Ascending aorta (tissue), 2 donors: ENCODE measurements around the gene N4BP2. TPM values are rescaled to one million over a fixed set of nuclear protein-coding genes. Genes with fewer than 3 reads are reported as not detected.

Experiments used
- DNase-seq, 2 donors: peaks; one replicate each; pipeline ENCODE4 v3.0.0-alpha.2; 2019; ENCODE audit warnings: low spot score in 2 of 2
- H3K27ac ChIP-seq, 2 donors: fragments of 200-600 bp; sonication (generic); one replicate each; pipeline ENCODE4 v1.5.1; 2016 to 2017; ENCODE audit warnings: mild to moderate bottlenecking in 1 of 2
- H3K27me3 ChIP-seq: fragments of 200-600 bp; sonication (generic); one replicate; pipeline ENCODE4 v1.5.1; 2017
- H3K36me3 ChIP-seq, 2 donors: fragments of 200-600 bp; sonication (generic); one replicate each; pipeline ENCODE4 v1.5.1; 2016
- H3K4me1 ChIP-seq, 2 donors: fragments of 200-600 bp; sonication (generic); one replicate each; pipeline ENCODE4 v1.5.1; 2016 to 2017; ENCODE audit warnings: mild to moderate bottlenecking in 1 of 2
- H3K4me3 ChIP-seq, 2 donors: fragments of 200-600 bp; sonication (generic); one replicate each; pipeline ENCODE4 v1.5.1; 2016 to 2017; ENCODE audit warnings: mild to moderate bottlenecking in 1 of 2
- H3K9me3 ChIP-seq, 2 donors: fragments of 200-600 bp; sonication (generic); one replicate each; pipeline ENCODE4 v1.5.1; 2016
- intact Hi-C: fragments of 100-400 bp; cut with DNase I; formaldehyde crosslinking; loops from one replicate; pipeline ENCODE4 v1.15.1; 2023
- total RNA-seq: library from RNA; depleted of rRNA; stranded (reverse); fragments of >200 nt; gene quantifications from one replicate; pipeline ENCODE4 v1.1.0, GENCODE V29; 2016
- TF ChIP-seq, protein P1 (sequence below), 3 experiments: fragments of 200-600 bp in 2 of 3; fragments of 450-650 bp in 1 of 3; sonication (generic) in 2 of 3; IDR thresholded peaks; one replicate each; pipeline ENCODE4 v1.5.1; 2016 to 2019; ENCODE audit warnings: antibody characterized with exemption in 3 of 3, mild to moderate bottlenecking in 1 of 3, moderate library complexity in 1 of 3

Gene N4BP2
- total RNA-seq, 1 donor from 2014 or later = 0.53 TPM

DNA sequence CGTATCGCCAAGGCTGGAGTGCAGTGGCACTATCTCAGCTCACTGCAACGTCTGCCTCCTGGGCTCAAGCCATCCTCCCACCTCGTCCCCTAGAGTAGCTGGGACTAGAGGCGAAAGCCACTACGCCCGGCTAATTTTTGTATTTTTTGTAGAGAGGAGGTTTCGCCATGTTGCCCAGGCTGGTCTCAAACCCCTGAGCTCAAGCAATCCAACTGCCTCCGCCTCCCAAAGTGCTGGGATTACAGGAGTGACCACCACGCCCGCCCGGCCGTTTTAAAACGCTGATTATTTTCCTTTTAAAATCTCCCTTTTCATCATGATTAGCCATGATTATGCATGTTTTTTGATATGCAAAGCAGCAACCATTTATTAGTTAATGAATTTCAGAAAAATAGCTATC lies 2.2 kb downstream of the N4BP2 start:
- no peak for DNase-seq
- H3K4me3 ChIP-seq = peak overlapping the region in 1 of 2 donors; percentile 98
- no peak overlapping the region for H3K27ac ChIP-seq
- intact Hi-C loops = loop anchor here (5.0 kb wide), 2 partner anchors 532 to 877 kb away; partner anchors contain the start of genes UGDH and WDR19
- no peaks in the 10 kb centered on the region for H3K36me3 ChIP-seq
- H3K9me3 ChIP-seq = no peaks in the 10 kb centered on the region
- TF ChIP-seq, protein P1, sequence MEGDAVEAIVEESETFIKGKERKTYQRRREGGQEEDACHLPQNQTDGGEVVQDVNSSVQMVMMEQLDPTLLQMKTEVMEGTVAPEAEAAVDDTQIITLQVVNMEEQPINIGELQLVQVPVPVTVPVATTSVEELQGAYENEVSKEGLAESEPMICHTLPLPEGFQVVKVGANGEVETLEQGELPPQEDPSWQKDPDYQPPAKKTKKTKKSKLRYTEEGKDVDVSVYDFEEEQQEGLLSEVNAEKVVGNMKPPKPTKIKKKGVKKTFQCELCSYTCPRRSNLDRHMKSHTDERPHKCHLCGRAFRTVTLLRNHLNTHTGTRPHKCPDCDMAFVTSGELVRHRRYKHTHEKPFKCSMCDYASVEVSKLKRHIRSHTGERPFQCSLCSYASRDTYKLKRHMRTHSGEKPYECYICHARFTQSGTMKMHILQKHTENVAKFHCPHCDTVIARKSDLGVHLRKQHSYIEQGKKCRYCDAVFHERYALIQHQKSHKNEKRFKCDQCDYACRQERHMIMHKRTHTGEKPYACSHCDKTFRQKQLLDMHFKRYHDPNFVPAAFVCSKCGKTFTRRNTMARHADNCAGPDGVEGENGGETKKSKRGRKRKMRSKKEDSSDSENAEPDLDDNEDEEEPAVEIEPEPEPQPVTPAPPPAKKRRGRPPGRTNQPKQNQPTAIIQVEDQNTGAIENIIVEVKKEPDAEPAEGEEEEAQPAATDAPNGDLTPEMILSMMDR (IDR thresholded peaks at IDR 0.05) = no peak
- H3K27me3 ChIP-seq = no peaks in the 10 kb centered on the region
- peaks cover 0 to 11% of the 10 kb centered on the region in 2 donors for H3K4me1 ChIP-seq

GRCh38 chr4:40059362-40059761 lies 2.7 kb downstream of the N4BP2 start:
- Histone ChIP-seq H3K4me1 (peaks cover 0 to 11% of the 10 kb centered on the region in 2 donors), H3K4me3 (no peak overlapping the region), H3K27me3 (no peaks in the 10 kb centered on the region), H3K27ac (no peak overlapping the region), H3K9me3 (no peaks in the 10 kb centered on the region), H3K36me3 (no peaks in the 10 kb centered on the region)
- DNase-seq = no peak
- intact Hi-C loops = loop anchor here (5.0 kb wide), 2 partner anchors 532 to 877 kb away; partner anchors contain the start of genes UGDH and WDR19
- TF ChIP-seq, protein P1 (IDR thresholded peaks at IDR 0.05) = no peak

DNA sequence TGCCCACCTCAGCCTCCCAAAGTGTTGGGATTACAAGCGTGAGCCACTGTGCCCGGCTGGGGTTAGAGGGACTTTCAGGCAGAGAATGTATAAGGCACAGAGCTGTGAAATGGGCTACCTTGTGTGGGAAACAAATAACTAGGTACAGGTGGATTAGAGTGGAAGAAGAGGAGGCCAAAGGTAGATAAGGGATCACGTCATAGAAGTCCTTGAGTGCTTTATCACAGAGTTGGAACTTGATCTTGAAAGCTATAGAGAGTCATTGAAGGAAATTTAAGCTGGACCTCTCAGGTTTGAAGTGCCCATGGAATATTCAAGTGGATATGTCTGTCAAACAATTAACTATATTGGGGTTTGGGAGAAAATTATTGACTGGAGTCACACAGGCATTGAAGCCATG lies 8.4 kb downstream of the N4BP2 start:
- DNase-seq = no peak
- Histone ChIP-seq H3K36me3 (no peaks in the 10 kb centered on the region), H3K4me1 (no peaks in the 10 kb centered on the region), H3K4me3 (no peak overlapping the region), H3K9me3 (no peaks in the 10 kb centered on the region), H3K27ac (no peak overlapping the region), H3K27me3 (no peaks in the 10 kb centered on the region)
- intact Hi-C loops = no loop called here
- TF ChIP-seq, protein P1 (IDR thresholded peaks at IDR 0.05) = no peak

DNA sequence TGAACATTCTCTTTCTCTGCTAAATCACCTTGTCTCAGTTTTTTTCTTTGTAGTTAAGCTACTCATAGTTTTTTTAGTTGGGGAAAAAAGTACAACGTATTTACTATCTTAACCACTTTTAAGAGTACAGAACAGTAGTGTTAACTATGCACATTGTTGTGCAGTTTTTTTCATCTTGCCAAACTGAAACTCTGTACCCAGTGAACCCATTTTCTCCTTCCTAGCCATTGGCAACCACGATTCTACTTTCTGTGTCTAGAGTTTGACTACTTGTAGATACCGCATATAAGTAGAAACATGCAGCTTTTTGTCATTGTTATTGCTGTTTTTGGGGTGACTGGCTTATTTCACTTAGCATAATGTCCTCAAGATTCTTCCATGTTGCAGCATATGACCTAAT lies 10.0 kb downstream of the N4BP2 start:
- Histone ChIP-seq H3K27me3 (no peaks in the 10 kb centered on the region), H3K36me3 (no peaks in the 10 kb centered on the region), H3K27ac (no peak overlapping the region), H3K4me3 (no peak overlapping the region), H3K4me1 (no peaks in the 10 kb centered on the region), H3K9me3 (no peaks in the 10 kb centered on the region)
- DNase-seq = no peak
- TF ChIP-seq, protein P1 (IDR thresholded peaks at IDR 0.05) = no peak
- intact Hi-C loops = no loop called here

- intact Hi-C loops = no loop called here
- TF ChIP-seq, protein P1 (IDR thresholded peaks at IDR 0.05) = no peak
Observed at GRCh38 chr4:40070387-40070786, 13.7 kb downstream of the N4BP2 start.

DNA sequence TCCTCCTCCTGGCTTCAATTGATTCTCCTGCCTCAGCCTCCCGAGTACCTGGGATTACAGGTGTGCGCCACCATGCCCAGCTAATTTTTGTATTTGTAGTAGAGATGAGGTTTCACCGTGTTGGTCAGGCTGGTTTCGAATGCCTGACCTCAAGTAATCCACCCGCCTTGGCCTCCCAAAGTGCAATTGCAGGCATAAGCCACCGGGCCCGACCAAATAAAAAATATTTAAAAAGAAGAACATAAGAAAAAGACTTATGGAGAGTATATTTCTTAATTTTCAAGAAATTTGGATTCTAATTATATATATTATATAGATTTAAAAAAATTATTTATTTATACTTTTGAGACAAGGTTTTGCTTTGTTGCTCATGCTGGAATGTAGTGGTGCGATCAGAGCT lies 29.8 kb downstream of the N4BP2 start:
- H3K27ac ChIP-seq = no peak overlapping the region
- no peak for DNase-seq
- H3K9me3 ChIP-seq = no peaks in the 10 kb centered on the region
- H3K27me3 ChIP-seq = no peaks in the 10 kb centered on the region
- TF ChIP-seq, protein P1 (IDR thresholded peaks at IDR 0.05) = no peak
- intact Hi-C loops = no loop called here
- no peaks in the 10 kb centered on the region for H3K4me1 ChIP-seq
- H3K36me3 ChIP-seq = no peaks in the 10 kb centered on the region
- H3K4me3 ChIP-seq = no peak overlapping the region

More at GRCh38 chr4:40070387-40070786, 13.7 kb downstream of the N4BP2 start:
- no peaks in the 10 kb centered on the region for H3K9me3 ChIP-seq
- no peak overlapping the region for H3K4me3 ChIP-seq
- H3K27me3 ChIP-seq = no peaks in the 10 kb centered on the region
- H3K27ac ChIP-seq = no peak overlapping the region
- H3K4me1 ChIP-seq = no peaks in the 10 kb centered on the region
- peaks cover 3 to 15% of the 10 kb centered on the region in 2 donors for H3K36me3 ChIP-seq
- DNase-seq = no peak
